ENCODE measurements around the gene KLHL11.

Gene KLHL11

GRCh38 chr17:41906465-41907184, 41.4 kb upstream of the KLHL11 start:
- TF ChIP-seq TARDBP (IDR thresholded peaks at IDR 0.05) = no peak
- TF ChIP-seq L3MBTL2 (conservative IDR thresholded peaks at IDR 0.05) = no peak
- TF ChIP-seq ELF4 (IDR thresholded peaks at IDR 0.05) = no peak
- TF ChIP-seq ARNT (IDR thresholded peaks at IDR 0.05) = no peak
- DNase-seq (ENCODE audit: extremely low spot score) = no peak
- CTCF ChIA-PET = no interaction called here
- POLR2A ChIA-PET = interaction anchor here (2.8 kb wide), 1 partner anchor 12 kb away, joined by 10 read pairs; the partner anchor contains the start of gene ACLY

DNA sequence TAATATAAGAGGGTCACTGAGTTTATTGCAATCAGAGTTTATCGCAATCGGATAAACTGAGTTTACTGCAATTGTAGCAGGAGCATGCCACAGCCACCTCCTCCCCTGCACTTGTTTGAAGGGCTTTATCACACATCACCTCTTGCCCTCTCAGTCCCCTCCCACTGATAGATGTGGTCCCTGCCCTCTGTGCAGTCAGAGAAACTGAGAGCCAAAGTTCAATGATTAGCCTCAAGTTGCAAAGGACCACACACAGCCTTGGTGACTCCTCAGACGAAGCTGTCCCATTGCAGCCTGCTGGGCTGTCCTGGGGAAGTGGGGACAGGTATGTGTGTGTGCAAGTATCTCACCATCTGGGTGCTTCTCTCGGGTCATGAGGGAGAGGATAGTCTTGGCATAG, 39.9 kb upstream of the KLHL11 start:
- DNase-seq (ENCODE audit: extremely low spot score) = no peak
- POLR2A ChIA-PET = interaction anchor here (2.8 kb wide), 1 partner anchor 14 kb away, joined by 10 read pairs; the partner anchor contains the start of gene ACLY
- CTCF ChIA-PET = interaction anchor here (1.5 kb wide), 1 partner anchor 242 kb away, joined by 4 read pairs; no protein-coding TSS in a partner anchor
- no peak for TF ChIP-seq FOXK2 (IDR thresholded peaks at IDR 0.05)
- no peak for TF ChIP-seq BHLHE40 (IDR thresholded peaks at IDR 0.05; ENCODE audit: borderline replicate concordance)
- no peak for TF ChIP-seq NFRKB (IDR thresholded peaks at IDR 0.05)
- TF ChIP-seq LEF1 (IDR thresholded peaks at IDR 0.05; ENCODE audit: borderline replicate concordance) = no peak
- TF ChIP-seq FOXM1 (IDR thresholded peaks at IDR 0.05; ENCODE audit: borderline replicate concordance) = no peak
- TF ChIP-seq HDGF (IDR thresholded peaks at IDR 0.05; ENCODE audit: borderline replicate concordance) = no peak
- TF ChIP-seq TARDBP (IDR thresholded peaks at IDR 0.05) = no peak
- TF ChIP-seq L3MBTL2 (conservative IDR thresholded peaks at IDR 0.05) = no peak
- TF ChIP-seq FOXA1 (IDR thresholded peaks at IDR 0.05) = no peak
- TF ChIP-seq SP1 (IDR thresholded peaks at IDR 0.05) = no peak
- no peak for TF ChIP-seq PKNOX1 (IDR thresholded peaks at IDR 0.05)
- no peak for TF ChIP-seq CTBP1 (IDR thresholded peaks at IDR 0.05; ENCODE audit: borderline replicate concordance)
- no peak for TF ChIP-seq ZNF384 (IDR thresholded peaks at IDR 0.05)
- no peak for TF ChIP-seq SUZ12 (IDR thresholded peaks at IDR 0.05)

DNA sequence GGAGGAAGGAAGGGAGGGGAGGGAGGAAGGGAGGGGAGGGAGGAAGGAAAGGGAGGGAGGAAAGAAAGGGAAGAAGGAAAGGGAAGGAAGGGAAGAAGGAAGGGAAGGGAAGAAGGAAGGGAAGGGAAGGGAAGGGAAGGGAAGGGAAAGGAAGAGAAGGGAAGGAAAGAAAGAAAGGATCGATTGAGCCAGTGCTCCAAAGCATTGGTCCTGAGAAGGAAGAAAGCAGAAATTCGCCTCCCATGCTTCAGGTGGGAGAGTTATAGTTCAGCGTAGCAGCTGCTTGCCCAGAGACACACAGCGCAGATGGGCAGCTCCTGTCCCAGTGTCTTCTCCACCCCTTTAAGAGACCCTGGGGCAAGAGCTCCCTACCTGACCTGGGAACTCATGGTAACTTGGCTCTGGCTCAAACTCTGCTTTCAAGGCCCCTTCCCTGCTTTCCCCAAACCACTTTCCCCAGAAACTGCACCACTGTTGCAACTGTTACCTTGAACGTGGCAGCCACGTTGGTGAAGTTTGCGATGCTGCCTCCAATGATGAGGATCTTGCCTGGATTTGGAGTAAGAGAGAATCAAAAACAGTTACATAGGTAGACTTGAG, 39.1 kb upstream of the KLHL11 start:
- no peak for DNase-seq (ENCODE audit: extremely low spot score)
- CTCF ChIA-PET = interaction anchor here (1.5 kb wide), 1 partner anchor 241 kb away, joined by 4 read pairs; no protein-coding TSS in a partner anchor
- TF ChIP-seq HDGF (IDR thresholded peaks at IDR 0.05; ENCODE audit: borderline replicate concordance) = no peak
- no peak for TF ChIP-seq FOXA1 (IDR thresholded peaks at IDR 0.05)
- no peak for TF ChIP-seq FOXK2 (IDR thresholded peaks at IDR 0.05)
- TF ChIP-seq BHLHE40 (IDR thresholded peaks at IDR 0.05; ENCODE audit: borderline replicate concordance) = no peak
- no peak for TF ChIP-seq CTBP1 (IDR thresholded peaks at IDR 0.05; ENCODE audit: borderline replicate concordance)
- no peak for TF ChIP-seq FOXM1 (IDR thresholded peaks at IDR 0.05; ENCODE audit: borderline replicate concordance)
- TF ChIP-seq PKNOX1 (IDR thresholded peaks at IDR 0.05) = no peak
- no peak for TF ChIP-seq ARNT (IDR thresholded peaks at IDR 0.05)
- no peak for TF ChIP-seq ZNF384 (IDR thresholded peaks at IDR 0.05)
- no peak for TF ChIP-seq L3MBTL2 (conservative IDR thresholded peaks at IDR 0.05)
- TF ChIP-seq SUZ12 (IDR thresholded peaks at IDR 0.05) = no peak
- TF ChIP-seq LEF1 (IDR thresholded peaks at IDR 0.05; ENCODE audit: borderline replicate concordance) = no peak
- no peak for TF ChIP-seq SP1 (IDR thresholded peaks at IDR 0.05)
- TF ChIP-seq ELF4 (IDR thresholded peaks at IDR 0.05) = no peak
- no peak for TF ChIP-seq NFRKB (IDR thresholded peaks at IDR 0.05)
- no peak for TF ChIP-seq TARDBP (IDR thresholded peaks at IDR 0.05)
- POLR2A ChIA-PET = interaction anchor here (2.8 kb wide), 1 partner anchor 15 kb away, joined by 10 read pairs; the partner anchor contains the start of gene ACLY

GRCh38 chr17:41901646-41902045, 36.4 kb upstream of the KLHL11 start:
- POLR2A ChIA-PET = no interaction called here
- CTCF ChIA-PET = no interaction called here
- no peak for DNase-seq (ENCODE audit: extremely low spot score)
- no peak for TF ChIP-seq SUZ12 (IDR thresholded peaks at IDR 0.05)
- no peak for TF ChIP-seq FOXA1 (IDR thresholded peaks at IDR 0.05)
- no peak for TF ChIP-seq ARNT (IDR thresholded peaks at IDR 0.05)
- no peak for TF ChIP-seq ELF4 (IDR thresholded peaks at IDR 0.05)
- no peak for TF ChIP-seq CTBP1 (IDR thresholded peaks at IDR 0.05; ENCODE audit: borderline replicate concordance)
- no peak for TF ChIP-seq SP1 (IDR thresholded peaks at IDR 0.05)
- TF ChIP-seq ZNF384 (IDR thresholded peaks at IDR 0.05) = no peak
- TF ChIP-seq FOXM1 (IDR thresholded peaks at IDR 0.05; ENCODE audit: borderline replicate concordance) = no peak
- no peak for TF ChIP-seq BHLHE40 (IDR thresholded peaks at IDR 0.05; ENCODE audit: borderline replicate concordance)
- no peak for TF ChIP-seq TARDBP (IDR thresholded peaks at IDR 0.05)
- no peak for TF ChIP-seq LEF1 (IDR thresholded peaks at IDR 0.05; ENCODE audit: borderline replicate concordance)

GRCh38 chr17:41896726-41897125, 31.5 kb upstream of the KLHL11 start:
- ChIA-PET CTCF (interaction anchor here (1.0 kb wide), 1 partner anchor 201 kb away, joined by 3 read pairs; no protein-coding TSS in a partner anchor), POLR2A (no interaction called here)
- DNase-seq (ENCODE audit: extremely low spot score) = no peak
- TF ChIP-seq PKNOX1 (IDR thresholded peaks at IDR 0.05) (no peak), NFRKB (IDR thresholded peaks at IDR 0.05) (no peak), FOXM1 (IDR thresholded peaks at IDR 0.05; ENCODE audit: borderline replicate concordance) (no peak), ELF4 (IDR thresholded peaks at IDR 0.05) (no peak), BHLHE40 (IDR thresholded peaks at IDR 0.05; ENCODE audit: borderline replicate concordance) (no peak), FOXA1 (IDR thresholded peaks at IDR 0.05) (no peak), ZNF384 (IDR thresholded peaks at IDR 0.05) (no peak), SUZ12 (IDR thresholded peaks at IDR 0.05) (no peak), LEF1 (IDR thresholded peaks at IDR 0.05; ENCODE audit: borderline replicate concordance) (no peak), TARDBP (IDR thresholded peaks at IDR 0.05) (no peak), FOXK2 (IDR thresholded peaks at IDR 0.05) (no peak), CTBP1 (IDR thresholded peaks at IDR 0.05; ENCODE audit: borderline replicate concordance) (no peak), ARNT (IDR thresholded peaks at IDR 0.05) (no peak), HDGF (IDR thresholded peaks at IDR 0.05; ENCODE audit: borderline replicate concordance) (no peak), L3MBTL2 (conservative IDR thresholded peaks at IDR 0.05) (no peak), SP1 (IDR thresholded peaks at IDR 0.05) (no peak)

Measured in HEK293T (cell line).